GM12872 (cell line): ENCODE data around the gene BAK1.

ENCODE experiments used
- TF ChIP-seq, protein P1 (sequence below): IDR thresholded peaks from 3 replicates; pipeline ENCODE4 v1.5.1; 2011; ENCODE audit warnings: low read depth, mild to moderate bottlenecking, low read length, moderate library complexity; ENCODE audit not compliant: insufficient read depth

The BAK1 gene

DNA sequence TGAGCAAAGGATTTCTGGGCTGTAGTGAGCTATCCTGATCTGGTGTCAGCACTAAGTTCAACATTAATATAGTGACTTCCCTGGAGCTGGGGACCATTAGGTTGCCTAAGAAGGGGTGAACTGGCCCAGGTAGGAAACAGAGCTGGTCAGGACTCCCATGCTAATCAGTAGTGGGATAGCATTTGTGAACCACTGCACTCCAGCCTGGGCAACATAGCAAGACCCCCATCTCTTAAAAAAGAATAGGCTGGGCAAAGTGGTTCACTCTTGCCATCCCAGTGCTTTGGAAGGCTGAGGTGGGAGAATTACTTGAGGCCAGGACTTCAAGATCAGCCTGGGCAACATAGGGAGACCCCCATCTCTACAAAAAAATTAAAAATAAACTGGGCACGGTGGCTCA, 39.3 kb downstream of the BAK1 start:
- TF ChIP-seq, protein P1, sequence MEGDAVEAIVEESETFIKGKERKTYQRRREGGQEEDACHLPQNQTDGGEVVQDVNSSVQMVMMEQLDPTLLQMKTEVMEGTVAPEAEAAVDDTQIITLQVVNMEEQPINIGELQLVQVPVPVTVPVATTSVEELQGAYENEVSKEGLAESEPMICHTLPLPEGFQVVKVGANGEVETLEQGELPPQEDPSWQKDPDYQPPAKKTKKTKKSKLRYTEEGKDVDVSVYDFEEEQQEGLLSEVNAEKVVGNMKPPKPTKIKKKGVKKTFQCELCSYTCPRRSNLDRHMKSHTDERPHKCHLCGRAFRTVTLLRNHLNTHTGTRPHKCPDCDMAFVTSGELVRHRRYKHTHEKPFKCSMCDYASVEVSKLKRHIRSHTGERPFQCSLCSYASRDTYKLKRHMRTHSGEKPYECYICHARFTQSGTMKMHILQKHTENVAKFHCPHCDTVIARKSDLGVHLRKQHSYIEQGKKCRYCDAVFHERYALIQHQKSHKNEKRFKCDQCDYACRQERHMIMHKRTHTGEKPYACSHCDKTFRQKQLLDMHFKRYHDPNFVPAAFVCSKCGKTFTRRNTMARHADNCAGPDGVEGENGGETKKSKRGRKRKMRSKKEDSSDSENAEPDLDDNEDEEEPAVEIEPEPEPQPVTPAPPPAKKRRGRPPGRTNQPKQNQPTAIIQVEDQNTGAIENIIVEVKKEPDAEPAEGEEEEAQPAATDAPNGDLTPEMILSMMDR, result no peak

DNA sequence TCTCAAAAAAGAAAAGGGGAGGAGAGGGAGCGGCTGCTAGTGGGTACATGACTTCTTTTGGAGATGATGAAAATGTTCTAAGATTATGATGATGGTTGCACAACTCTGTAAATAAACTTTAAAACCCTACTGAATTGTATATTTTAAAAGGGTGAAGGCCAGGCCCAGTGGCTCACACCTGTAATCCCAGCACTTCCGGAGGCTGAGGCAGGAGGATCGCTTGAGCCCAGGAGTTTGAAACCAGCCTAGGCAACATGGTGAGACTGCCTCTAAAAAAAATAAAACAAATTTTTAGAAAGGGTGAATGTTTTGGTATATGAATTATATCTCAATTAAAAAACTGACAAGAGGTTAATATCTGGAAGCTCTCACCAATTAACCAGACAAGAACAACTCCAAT, 45.4 kb downstream of the BAK1 start:
- TF ChIP-seq, protein P1, result no peak
